ENCODE data around the gene HK2.

HK2 gene

DNA sequence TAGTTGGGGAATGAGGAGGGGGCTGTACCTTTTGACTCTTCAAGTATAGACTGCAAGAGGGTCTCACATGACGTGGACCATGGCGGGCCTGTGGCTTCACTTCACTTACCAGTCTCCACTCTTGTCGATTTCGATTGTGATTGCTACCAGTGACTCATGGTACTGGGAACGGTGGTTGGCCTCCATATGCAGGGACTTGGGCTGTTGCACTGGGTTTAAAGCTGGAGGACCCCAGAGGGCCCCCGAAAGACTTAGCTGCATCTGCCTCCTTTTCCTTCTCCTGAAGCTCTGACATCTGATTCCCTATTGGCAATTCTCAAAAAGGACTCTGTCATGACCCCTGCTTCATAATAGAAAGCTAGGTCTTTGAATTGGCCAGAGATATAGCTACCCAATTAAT, 43.4 kb downstream of the HK2 start:
- Histone ChIP-seq H3K27me3 (ENCODE audit: control insufficient read depth, insufficient read depth, low read length) (no peaks in the 10 kb centered on the region), H3K9ac (ENCODE audit: low read length) (no peak overlapping the region), H3K36me3 (ENCODE audit: control insufficient read depth, insufficient read depth, low read length) (peaks cover 10% of the 10 kb centered on the region), H3K4me1 (ENCODE audit: control insufficient read depth, insufficient read depth, low read length) (peaks cover 11% of the 10 kb centered on the region), H3K4me3 (ENCODE audit: low read length) (no peak overlapping the region), H3K9me3 (ENCODE audit: control insufficient read depth, low read length) (no peaks in the 10 kb centered on the region)

DNA sequence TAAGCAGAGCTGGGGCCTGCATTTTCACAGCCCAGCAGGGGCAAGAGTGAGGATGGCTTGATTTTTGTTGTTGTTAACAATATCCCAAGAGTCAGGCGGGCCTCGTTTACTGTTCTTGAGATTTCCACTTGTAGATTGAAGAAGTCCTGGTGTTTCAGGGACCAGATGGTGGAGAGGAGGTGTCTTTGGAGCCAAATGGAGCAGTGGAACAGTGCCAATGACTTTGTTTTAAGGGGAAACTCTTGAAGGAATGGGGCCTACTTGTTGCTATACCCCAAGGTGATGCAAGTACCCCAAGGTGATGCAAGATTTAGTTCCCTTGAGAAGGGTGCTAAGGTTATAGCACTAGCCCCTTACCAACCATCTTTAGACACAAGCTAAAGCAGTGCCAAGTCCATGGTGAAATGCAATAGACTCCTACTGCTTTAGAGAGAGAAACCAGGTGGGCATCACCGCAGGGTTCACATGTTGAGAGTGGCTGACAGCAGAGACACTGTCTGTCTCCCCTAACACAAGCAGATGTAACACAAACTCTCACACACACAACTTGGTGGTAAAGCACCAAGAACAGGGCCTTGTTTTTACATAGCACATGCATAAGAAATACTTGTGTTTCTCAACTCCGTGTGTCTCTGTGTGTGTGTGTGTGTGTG, 44.0 kb downstream of the HK2 start:
- H3K4me3 ChIP-seq (ENCODE audit: low read length), result no peak overlapping the region
- no peaks in the 10 kb centered on the region for H3K9me3 ChIP-seq (ENCODE audit: control insufficient read depth, low read length)
- peaks cover 10% of the 10 kb centered on the region for H3K36me3 ChIP-seq (ENCODE audit: control insufficient read depth, insufficient read depth, low read length)
- no peaks in the 10 kb centered on the region for H3K27me3 ChIP-seq (ENCODE audit: control insufficient read depth, insufficient read depth, low read length)
- H3K9ac ChIP-seq (ENCODE audit: low read length), result no peak overlapping the region
- H3K4me1 ChIP-seq (ENCODE audit: control insufficient read depth, insufficient read depth, low read length), result peaks cover 6% of the 10 kb centered on the region

DNA sequence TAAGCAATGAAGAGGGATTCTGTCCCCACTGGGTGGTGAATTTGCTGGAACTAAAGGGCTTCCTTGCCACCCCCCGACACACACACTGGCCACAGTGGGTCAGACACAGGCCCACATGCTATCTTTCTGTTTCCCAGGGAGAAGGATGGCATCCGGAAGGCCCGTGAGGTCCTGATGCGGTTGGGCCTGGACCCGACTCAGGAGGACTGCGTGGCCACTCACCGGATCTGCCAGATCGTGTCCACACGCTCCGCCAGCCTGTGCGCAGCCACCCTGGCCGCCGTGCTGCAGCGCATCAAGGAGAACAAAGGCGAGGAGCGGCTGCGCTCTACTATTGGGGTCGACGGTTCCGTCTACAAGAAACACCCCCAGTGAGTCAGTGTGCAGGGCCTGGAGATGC, 44.6 kb downstream of the HK2 start:
- Histone ChIP-seq H3K9me3 (ENCODE audit: control insufficient read depth, low read length) (no peaks in the 10 kb centered on the region), H3K27me3 (ENCODE audit: control insufficient read depth, insufficient read depth, low read length) (no peaks in the 10 kb centered on the region), H3K4me3 (ENCODE audit: low read length) (no peak overlapping the region), H3K4me1 (ENCODE audit: control insufficient read depth, insufficient read depth, low read length) (no peaks in the 10 kb centered on the region), H3K36me3 (ENCODE audit: control insufficient read depth, insufficient read depth, low read length) (peaks cover 10% of the 10 kb centered on the region), H3K9ac (ENCODE audit: low read length) (no peak overlapping the region)

DNA sequence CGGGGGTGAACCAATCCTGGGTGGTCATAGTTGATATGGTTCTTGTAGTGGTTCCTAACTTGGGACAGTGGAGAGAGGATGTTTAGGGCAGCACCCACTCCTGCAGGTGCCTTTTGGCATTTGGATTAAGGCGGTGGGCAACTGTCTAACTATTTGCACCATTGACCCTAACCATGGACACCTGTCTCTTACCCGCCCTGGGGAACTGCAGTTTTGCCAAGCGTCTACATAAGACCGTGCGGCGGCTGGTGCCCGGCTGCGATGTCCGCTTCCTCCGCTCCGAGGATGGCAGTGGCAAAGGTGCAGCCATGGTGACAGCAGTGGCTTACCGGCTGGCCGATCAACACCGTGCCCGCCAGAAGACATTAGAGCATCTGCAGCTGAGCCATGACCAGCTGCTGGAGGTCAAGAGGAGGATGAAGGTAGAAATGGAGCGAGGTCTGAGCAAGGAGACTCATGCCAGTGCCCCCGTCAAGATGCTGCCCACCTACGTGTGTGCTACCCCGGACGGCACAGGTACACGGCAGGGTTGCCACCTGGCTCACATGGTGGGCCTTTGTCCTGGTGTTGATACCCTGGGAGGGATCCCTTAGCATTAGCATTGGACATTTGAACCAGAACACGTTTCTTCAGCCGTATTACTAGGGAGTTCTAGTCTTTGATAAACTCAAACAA, 46.3 kb downstream of the HK2 start:
- peaks cover 10% of the 10 kb centered on the region for H3K36me3 ChIP-seq (ENCODE audit: control insufficient read depth, insufficient read depth, low read length)
- H3K9me3 ChIP-seq (ENCODE audit: control insufficient read depth, low read length), result no peaks in the 10 kb centered on the region
- H3K9ac ChIP-seq (ENCODE audit: low read length), result no peak overlapping the region

DNA sequence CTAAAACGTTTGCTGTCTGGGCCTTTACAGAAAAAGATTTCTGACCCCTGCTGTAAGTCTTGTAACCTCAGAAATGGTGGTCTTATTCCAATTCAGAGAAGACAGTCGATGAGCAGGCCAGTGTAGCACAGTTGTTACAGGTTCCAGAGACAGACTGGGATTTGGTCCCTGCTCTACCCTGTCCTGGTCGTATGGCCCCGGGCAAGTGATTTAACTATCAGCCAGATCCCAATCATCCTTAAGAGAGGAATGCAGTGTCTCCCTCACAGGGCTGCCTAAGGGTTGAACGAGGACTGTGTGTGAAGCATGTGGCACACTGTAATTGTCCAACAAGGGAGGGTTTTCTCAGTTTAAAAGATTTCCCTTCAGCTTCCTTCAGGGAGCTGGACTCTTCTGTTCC, 47.2 kb downstream of the HK2 start:
- no peak overlapping the region for H3K9ac ChIP-seq (ENCODE audit: low read length)
- H3K36me3 ChIP-seq (ENCODE audit: control insufficient read depth, insufficient read depth, low read length), result peaks cover 10% of the 10 kb centered on the region
- no peaks in the 10 kb centered on the region for H3K4me1 ChIP-seq (ENCODE audit: control insufficient read depth, insufficient read depth, low read length)
- H3K9me3 ChIP-seq (ENCODE audit: control insufficient read depth, low read length), result no peaks in the 10 kb centered on the region
- no peak overlapping the region for H3K4me3 ChIP-seq (ENCODE audit: low read length)
- H3K27me3 ChIP-seq (ENCODE audit: control insufficient read depth, insufficient read depth, low read length), result no peaks in the 10 kb centered on the region

More for the DNA sequence above, 46.3 kb downstream of the HK2 start:
- Histone ChIP-seq H3K4me1 (ENCODE audit: control insufficient read depth, insufficient read depth, low read length) (no peaks in the 10 kb centered on the region), H3K27me3 (ENCODE audit: control insufficient read depth, insufficient read depth, low read length) (no peaks in the 10 kb centered on the region), H3K4me3 (ENCODE audit: low read length) (no peak overlapping the region)

DNA sequence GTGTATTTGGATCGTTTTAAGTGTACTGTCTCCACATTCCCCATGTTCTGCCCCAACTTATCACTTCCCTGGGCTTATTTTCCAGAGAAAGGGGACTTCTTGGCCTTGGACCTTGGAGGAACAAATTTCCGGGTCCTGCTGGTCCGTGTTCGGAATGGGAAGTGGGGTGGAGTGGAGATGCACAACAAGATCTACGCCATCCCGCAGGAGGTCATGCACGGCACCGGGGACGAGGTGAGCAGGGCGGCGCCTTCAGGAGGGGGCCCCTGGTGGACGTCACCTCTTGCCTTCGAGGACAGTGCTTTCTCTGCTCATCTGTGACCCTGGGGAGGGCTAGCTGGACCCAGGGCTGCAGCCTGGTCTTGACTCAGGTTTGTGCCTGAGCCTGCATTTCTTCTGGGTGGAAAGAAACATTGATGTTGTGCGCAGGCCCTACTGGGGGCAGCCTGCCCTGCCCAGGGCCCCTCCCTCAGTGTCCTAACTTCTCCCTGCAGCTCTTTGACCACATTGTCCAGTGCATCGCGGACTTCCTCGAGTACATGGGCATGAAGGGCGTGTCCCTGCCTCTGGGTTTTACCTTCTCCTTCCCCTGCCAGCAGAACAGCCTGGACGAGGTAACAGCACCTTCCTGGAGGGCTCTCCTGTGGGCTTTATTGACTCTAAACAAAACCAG, 47.8 kb downstream of the HK2 start:
- Histone ChIP-seq H3K4me3 (ENCODE audit: low read length) (no peak overlapping the region), H3K27me3 (ENCODE audit: control insufficient read depth, insufficient read depth, low read length) (no peaks in the 10 kb centered on the region), H3K4me1 (ENCODE audit: control insufficient read depth, insufficient read depth, low read length) (no peaks in the 10 kb centered on the region), H3K36me3 (ENCODE audit: control insufficient read depth, insufficient read depth, low read length) (peaks cover 9% of the 10 kb centered on the region), H3K9me3 (ENCODE audit: control insufficient read depth, low read length) (no peaks in the 10 kb centered on the region), H3K9ac (ENCODE audit: low read length) (no peak overlapping the region)

DNA sequence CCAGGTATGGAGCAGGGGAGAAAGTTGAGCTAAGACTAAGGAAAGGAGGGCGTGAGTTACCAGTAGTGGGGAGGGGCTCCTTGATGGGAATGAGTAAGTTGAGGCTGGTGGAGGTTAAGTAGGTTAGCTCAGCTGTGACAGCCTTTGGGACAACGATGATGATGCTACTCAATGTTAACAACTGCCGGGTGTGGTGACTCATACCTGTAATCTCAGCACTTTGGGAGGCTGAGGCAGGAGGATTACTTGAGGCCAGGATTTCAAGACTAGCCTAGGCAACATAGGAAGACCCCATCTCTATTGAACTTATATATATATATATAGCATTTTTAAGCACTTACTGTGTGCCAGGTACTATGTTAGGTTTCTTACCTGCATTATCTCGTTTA, 48.4 kb downstream of the HK2 start:
- Histone ChIP-seq H3K9me3 (ENCODE audit: control insufficient read depth, low read length) (no peaks in the 10 kb centered on the region), H3K36me3 (ENCODE audit: control insufficient read depth, insufficient read depth, low read length) (peaks cover 4% of the 10 kb centered on the region), H3K4me1 (ENCODE audit: control insufficient read depth, insufficient read depth, low read length) (no peaks in the 10 kb centered on the region), H3K9ac (ENCODE audit: low read length) (no peak overlapping the region), H3K4me3 (ENCODE audit: low read length) (no peak overlapping the region), H3K27me3 (ENCODE audit: control insufficient read depth, insufficient read depth, low read length) (no peaks in the 10 kb centered on the region)

DNA sequence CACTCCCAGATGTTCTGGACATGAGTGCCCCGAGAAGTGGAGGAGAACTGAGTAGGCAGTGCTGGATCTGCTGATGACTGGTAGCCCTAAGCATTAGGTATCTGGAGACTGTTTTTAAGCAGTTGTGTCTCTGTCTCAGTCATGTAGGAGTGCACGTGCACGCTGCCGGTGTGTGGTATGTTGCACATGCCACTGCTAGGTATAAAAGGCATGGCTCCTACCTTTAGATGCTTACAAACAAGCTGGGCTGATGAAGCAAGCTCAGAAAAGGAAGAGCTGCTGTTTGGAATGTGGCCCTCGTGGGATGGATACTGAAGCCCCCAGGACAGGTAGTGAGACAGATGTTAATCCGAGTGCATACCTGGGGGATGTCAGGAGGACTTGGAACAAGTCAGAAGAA, 49.1 kb downstream of the HK2 start:
- no peaks in the 10 kb centered on the region for H3K9me3 ChIP-seq (ENCODE audit: control insufficient read depth, low read length)
- H3K36me3 ChIP-seq (ENCODE audit: control insufficient read depth, insufficient read depth, low read length), result no peaks in the 10 kb centered on the region
- no peaks in the 10 kb centered on the region for H3K4me1 ChIP-seq (ENCODE audit: control insufficient read depth, insufficient read depth, low read length)
- no peaks in the 10 kb centered on the region for H3K27me3 ChIP-seq (ENCODE audit: control insufficient read depth, insufficient read depth, low read length)
- no peak overlapping the region for H3K9ac ChIP-seq (ENCODE audit: low read length)
- no peak overlapping the region for H3K4me3 ChIP-seq (ENCODE audit: low read length)

DNA sequence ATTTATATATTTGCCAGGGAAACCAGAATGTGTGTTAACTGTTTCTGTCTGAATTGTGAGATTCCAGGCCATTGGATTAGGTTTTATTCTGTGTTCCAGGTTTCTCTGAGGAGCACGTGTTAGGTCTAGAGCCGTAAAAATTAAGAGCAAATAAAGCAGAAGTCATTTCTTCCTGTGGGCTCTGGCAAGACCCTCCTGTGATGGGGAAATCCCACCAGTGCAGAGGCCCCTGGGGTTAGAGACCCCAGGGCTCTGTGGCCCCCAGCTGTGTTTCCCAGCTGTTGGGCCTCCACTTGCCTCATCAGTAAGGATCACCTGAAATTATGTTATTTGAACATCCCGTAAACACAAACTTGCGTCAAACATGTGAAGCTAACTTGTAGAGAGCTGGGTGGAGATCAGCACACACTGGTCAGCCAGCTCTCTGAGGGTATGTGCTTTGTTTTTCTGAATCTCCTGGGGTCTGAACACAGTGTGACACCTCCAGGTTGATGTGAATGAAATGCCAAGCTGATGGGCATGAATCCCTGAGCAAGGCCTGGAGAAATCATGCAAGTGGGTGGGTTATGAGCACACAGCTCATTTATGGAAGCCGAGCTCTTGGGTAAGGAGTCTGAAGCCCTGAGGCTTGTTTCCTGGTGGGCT, 50.3 kb downstream of the HK2 start:
- peaks cover 6% of the 10 kb centered on the region for H3K36me3 ChIP-seq (ENCODE audit: control insufficient read depth, insufficient read depth, low read length)
- no peaks in the 10 kb centered on the region for H3K9me3 ChIP-seq (ENCODE audit: control insufficient read depth, low read length)
- no peaks in the 10 kb centered on the region for H3K27me3 ChIP-seq (ENCODE audit: control insufficient read depth, insufficient read depth, low read length)
- no peak overlapping the region for H3K4me3 ChIP-seq (ENCODE audit: low read length)
- no peaks in the 10 kb centered on the region for H3K4me1 ChIP-seq (ENCODE audit: control insufficient read depth, insufficient read depth, low read length)
- H3K9ac ChIP-seq (ENCODE audit: low read length), result no peak overlapping the region

DNA sequence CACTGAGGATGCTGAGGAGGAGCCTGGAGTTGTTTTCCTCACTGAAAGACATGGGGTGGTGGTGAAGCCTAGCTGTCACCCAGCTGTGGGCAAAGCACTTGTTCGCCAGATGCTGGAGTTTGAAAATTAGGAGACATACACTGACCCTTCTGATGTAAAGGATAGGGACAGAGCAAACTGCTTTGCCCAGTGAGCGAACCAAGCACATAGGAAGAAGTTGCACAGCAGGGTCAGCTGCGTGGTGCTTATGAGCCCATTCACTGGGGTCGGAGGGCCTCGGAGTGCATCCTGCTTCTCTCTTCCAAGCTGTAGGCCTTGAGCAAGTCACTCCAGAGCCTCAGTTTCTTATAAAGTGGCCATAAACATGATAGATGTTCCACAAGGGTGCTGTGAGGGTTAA, 50.9 kb downstream of the HK2 start:
- peaks cover 6% of the 10 kb centered on the region for H3K36me3 ChIP-seq (ENCODE audit: control insufficient read depth, insufficient read depth, low read length)

DNA sequence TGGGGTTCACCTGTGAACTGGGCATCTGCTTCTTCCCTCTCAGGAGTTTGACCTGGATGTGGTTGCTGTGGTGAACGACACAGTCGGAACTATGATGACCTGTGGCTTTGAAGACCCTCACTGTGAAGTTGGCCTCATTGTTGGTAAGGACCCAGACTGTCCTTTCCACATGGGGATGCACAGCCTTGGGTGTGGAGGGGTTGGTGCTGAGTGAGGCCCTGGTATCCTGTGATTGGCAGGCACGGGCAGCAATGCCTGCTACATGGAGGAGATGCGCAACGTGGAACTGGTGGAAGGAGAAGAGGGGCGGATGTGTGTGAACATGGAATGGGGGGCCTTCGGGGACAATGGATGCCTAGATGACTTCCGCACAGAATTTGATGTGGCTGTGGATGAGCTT, 52.3 kb downstream of the HK2 start:
- no peaks in the 10 kb centered on the region for H3K4me1 ChIP-seq (ENCODE audit: control insufficient read depth, insufficient read depth, low read length)
- no peaks in the 10 kb centered on the region for H3K9me3 ChIP-seq (ENCODE audit: control insufficient read depth, low read length)
- H3K4me3 ChIP-seq (ENCODE audit: low read length), result no peak overlapping the region
- H3K9ac ChIP-seq (ENCODE audit: low read length), result no peak overlapping the region
- no peaks in the 10 kb centered on the region for H3K27me3 ChIP-seq (ENCODE audit: control insufficient read depth, insufficient read depth, low read length)
- H3K36me3 ChIP-seq (ENCODE audit: control insufficient read depth, insufficient read depth, low read length), result peaks cover 6% of the 10 kb centered on the region

More for the DNA sequence above, 50.9 kb downstream of the HK2 start:
- H3K9me3 ChIP-seq (ENCODE audit: control insufficient read depth, low read length), result no peaks in the 10 kb centered on the region
- H3K27me3 ChIP-seq (ENCODE audit: control insufficient read depth, insufficient read depth, low read length), result no peaks in the 10 kb centered on the region
- no peak overlapping the region for H3K9ac ChIP-seq (ENCODE audit: low read length)
- no peak overlapping the region for H3K4me3 ChIP-seq (ENCODE audit: low read length)
- H3K4me1 ChIP-seq (ENCODE audit: control insufficient read depth, insufficient read depth, low read length), result no peaks in the 10 kb centered on the region

DNA sequence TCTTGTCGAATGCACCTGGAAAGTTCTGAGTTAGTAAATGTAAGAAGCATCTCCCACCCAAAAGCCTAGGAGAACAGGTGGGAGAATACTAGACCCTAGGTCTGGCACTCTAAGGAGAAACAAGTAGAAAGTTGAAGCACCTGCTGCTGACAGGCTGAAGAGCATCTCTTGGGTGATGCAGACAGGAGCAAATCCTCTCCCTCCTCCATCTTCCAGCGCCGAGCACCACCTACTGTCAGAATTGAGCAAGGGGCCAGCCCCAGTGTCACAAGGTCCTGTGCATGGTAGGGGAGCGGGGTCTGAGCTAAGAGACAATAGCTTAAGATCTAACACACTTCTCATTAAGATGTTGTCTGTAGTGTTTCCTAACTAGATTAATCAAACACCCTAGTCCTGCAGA, 52.9 kb downstream of the HK2 start:
- H3K9ac ChIP-seq (ENCODE audit: low read length), result no peak overlapping the region
- H3K27me3 ChIP-seq (ENCODE audit: control insufficient read depth, insufficient read depth, low read length), result no peaks in the 10 kb centered on the region
- H3K4me3 ChIP-seq (ENCODE audit: low read length), result no peak overlapping the region
- H3K36me3 ChIP-seq (ENCODE audit: control insufficient read depth, insufficient read depth, low read length), result peaks cover 6% of the 10 kb centered on the region
- H3K9me3 ChIP-seq (ENCODE audit: control insufficient read depth, low read length), result no peaks in the 10 kb centered on the region
- H3K4me1 ChIP-seq (ENCODE audit: control insufficient read depth, insufficient read depth, low read length), result no peaks in the 10 kb centered on the region

Measured in mucosa of stomach (tissue), 1 donor.